ENCODE results near the gene ANAPC16.
"Not testable (repeated sequence)": the region's sequence is repeated elsewhere in the genome, so short reads cannot be mapped to it uniquely, and the experiment has no call there.

Gene ANAPC16

DNA sequence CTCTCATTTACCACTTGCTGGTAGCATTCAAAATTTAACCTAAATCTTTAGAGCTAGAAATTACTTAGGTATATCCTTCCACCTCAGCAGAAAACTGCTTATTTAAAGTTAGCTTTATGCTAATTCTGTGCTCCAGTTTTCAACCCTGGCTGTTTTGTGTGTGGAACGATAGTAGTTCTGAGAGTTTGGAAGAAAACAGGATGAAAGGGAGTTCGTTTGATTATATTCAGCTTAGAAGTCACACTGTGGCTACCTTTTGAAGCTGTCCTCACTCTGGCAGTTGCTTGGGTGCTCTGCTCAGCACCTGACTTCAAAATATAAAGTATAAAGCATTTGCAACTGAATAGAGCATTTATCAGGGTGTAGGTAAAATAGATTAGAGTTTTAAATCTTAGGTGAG, 2.9 kb downstream of the ANAPC16 start:
- DNase-seq (ENCODE audit: insufficient read length) (no peak), FAIRE-seq (no peak)
- TF ChIP-seq TAF1 (IDR thresholded peaks at IDR 0.05; ENCODE audit: borderline replicate concordance, low read depth, low read length) (no peak), POLR2AphosphoS5 (IDR thresholded peaks at IDR 0.05; ENCODE audit: low read depth, low read length) (no peak), POLR2A (IDR thresholded peaks at IDR 0.05; ENCODE audit: low read depth, low read length) (no peak)

DNA sequence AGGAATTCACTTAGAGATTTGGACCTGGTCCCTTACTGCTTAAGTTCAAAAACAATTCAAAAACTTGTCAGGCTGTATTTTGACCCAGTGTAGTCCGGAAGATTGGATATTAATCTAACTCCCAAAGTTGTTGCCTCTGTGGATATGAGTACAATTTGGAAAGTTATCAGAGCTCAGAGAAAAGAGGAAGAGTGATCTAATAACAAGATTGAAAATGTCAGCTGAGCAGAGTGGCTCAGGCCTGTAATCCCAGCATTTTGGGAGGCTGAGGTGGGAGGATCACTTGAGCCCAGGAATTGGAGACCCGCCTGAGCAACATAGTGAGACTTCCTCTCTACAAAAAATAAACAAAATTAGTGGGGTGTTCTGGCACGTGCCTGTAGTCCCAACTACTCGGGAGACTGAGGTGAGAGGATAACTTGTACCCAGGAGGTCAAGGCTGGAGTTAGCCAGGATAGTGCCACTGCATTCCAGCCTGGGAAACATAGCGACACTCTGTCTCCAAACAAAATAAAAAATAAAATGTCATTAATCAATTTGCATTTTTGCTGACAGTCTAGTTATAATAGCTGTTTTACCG, 3.5 kb downstream of the ANAPC16 start:
- TF ChIP-seq POLR2A (IDR thresholded peaks at IDR 0.05; ENCODE audit: low read depth, low read length) (no peak), TAF1 (IDR thresholded peaks at IDR 0.05; ENCODE audit: borderline replicate concordance, low read depth, low read length) (no peak), POLR2AphosphoS5 (IDR thresholded peaks at IDR 0.05; ENCODE audit: low read depth, low read length) (no peak)
- FAIRE-seq: no peak
- DNase-seq (ENCODE audit: insufficient read length): no peak

DNA sequence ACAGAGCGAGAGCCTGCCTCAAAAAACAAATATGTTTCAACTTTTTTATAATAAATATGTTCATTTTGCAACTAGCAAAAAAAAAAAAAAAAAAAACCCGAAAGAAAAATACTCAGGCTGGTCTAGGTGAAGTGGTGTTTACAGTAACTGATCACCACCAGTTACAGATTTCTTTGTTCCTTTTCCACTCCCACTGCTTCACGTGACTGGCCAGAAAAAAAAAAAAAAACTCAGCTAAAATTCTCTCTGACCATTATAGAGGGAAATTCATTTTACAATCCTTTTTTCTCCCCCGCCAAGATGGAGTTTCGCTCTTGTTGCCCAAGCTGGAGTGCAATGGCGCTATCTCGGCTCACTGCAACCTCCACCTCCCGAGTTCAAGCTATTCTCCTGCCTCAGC, 4.8 kb downstream of the ANAPC16 start:
- TF ChIP-seq TAF1 (IDR thresholded peaks at IDR 0.05; ENCODE audit: borderline replicate concordance, low read depth, low read length) (no peak), POLR2A (IDR thresholded peaks at IDR 0.05; ENCODE audit: low read depth, low read length) (no peak), POLR2AphosphoS5 (IDR thresholded peaks at IDR 0.05; ENCODE audit: low read depth, low read length) (no peak)
- no peak for FAIRE-seq
- DNase-seq (ENCODE audit: insufficient read length): no peak

DNA sequence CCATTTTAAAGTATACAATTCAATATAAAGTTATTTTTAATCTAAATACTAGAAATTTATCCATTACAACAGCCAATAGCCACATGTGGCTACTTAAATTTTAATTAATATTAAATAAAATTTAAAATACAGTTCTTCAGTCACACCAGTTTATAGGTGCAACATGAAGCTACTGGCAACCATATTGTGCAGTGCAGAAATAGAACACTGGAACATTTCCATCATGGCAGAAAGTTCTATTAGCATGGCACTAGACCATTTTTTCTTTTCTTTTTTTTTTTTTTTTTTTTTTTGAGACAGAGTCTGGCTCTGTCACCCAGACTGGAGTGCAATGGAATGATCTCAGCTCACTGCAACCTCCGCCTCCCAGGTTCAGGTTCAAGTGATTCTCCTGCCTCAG, 5.5 kb downstream of the ANAPC16 start:
- DNase-seq (ENCODE audit: insufficient read length) (no peak), FAIRE-seq (no peak)
- no peak for TF ChIP-seq POLR2AphosphoS5 (IDR thresholded peaks at IDR 0.05; ENCODE audit: low read depth, low read length)
- TF ChIP-seq TAF1 (IDR thresholded peaks at IDR 0.05; ENCODE audit: borderline replicate concordance, low read depth, low read length): no peak
- TF ChIP-seq POLR2A (IDR thresholded peaks at IDR 0.05; ENCODE audit: low read depth, low read length): no peak

DNA sequence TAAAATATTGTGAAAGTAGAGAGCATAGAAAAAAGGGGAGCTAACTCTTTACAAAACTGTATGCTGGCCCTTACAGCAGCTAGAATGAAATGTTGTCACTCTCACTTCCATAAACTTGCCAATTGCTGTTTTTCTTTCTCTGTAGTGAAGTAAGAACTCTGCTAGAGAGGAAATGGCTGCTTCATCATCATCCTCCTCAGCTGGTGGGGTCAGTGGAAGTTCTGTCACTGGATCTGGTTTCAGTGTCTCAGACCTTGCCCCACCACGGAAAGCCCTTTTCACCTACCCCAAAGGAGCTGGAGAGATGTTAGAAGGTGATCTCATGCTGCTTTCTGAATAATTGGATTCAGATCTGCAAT, 7.9 kb downstream of the ANAPC16 start:
- FAIRE-seq (no peak), DNase-seq (ENCODE audit: insufficient read length) (no peak)
- TF ChIP-seq POLR2AphosphoS5 (IDR thresholded peaks at IDR 0.05; ENCODE audit: low read depth, low read length): no peak
- TF ChIP-seq POLR2A (IDR thresholded peaks at IDR 0.05; ENCODE audit: low read depth, low read length): no peak
- TF ChIP-seq TAF1 (IDR thresholded peaks at IDR 0.05; ENCODE audit: borderline replicate concordance, low read depth, low read length): no peak

- DNase-seq (ENCODE audit: insufficient read length); FAIRE-seq: not testable (repeated sequence)
Observed at GRCh38 chr10:72224191-72224590, 8.4 kb downstream of the ANAPC16 start.

DNA sequence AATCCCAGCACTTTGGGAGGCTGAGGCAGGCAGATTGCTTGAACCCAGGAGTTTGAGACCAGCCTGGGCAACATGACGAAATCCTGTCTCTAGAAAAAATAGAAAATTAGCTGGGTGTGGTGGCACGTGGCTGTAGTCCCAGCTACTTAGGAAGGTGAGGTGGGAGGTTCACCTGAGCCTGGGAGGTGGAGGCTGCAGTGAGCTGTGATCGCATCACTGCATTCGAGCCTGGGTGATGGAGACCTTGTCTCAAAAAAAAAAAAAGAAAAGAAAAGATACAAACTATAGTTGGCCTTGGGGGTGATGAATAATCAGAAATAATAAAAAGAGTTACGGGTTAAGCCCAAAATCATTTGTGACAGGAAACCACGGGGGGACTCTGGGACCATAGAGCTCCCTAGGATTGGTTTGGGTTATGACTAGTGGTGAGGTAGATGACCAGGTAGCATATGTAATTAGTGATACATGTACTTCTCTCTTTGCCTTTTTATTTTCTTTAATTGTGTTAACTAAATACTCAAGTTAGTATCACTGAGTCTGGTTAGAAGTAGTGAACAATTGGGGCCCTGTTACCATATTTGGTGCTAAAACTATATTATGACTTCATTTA, 10.7 kb downstream of the ANAPC16 start:
- no peak for DNase-seq (ENCODE audit: insufficient read length)
- no peak for FAIRE-seq
- TF ChIP-seq POLR2AphosphoS5 (IDR thresholded peaks at IDR 0.05; ENCODE audit: low read depth, low read length): no peak
- TF ChIP-seq TAF1 (IDR thresholded peaks at IDR 0.05; ENCODE audit: borderline replicate concordance, low read depth, low read length): no peak
- TF ChIP-seq POLR2A (IDR thresholded peaks at IDR 0.05; ENCODE audit: low read depth, low read length): no peak

DNA sequence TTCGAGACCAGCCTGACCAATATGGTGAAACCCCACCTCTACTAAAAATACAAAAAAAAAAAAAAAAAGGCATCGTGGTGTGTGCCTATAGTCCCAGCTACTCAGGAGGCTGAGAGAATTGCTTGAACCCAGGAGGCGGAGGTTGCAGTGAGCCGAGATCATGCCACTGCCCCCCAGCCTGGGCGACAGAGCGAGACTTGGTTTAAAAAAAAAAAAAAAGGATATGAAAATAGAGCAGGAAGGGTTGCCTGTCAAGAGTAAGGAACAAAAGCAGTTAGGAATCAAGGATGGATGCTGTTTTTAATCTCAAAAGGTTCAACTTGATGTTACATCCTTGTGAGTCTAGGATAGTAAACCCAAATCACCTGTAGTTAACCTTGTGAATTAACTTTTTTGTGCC, 12.0 kb downstream of the ANAPC16 start:
- no peak for TF ChIP-seq POLR2A (IDR thresholded peaks at IDR 0.05; ENCODE audit: low read depth, low read length)
- TF ChIP-seq POLR2AphosphoS5 (IDR thresholded peaks at IDR 0.05; ENCODE audit: low read depth, low read length): no peak
- TF ChIP-seq TAF1 (IDR thresholded peaks at IDR 0.05; ENCODE audit: borderline replicate concordance, low read depth, low read length): no peak
- DNase-seq (ENCODE audit: insufficient read length) (no peak), FAIRE-seq (no peak)

GRCh38 chr10:72228318-72228751, 12.5 kb downstream of the ANAPC16 start:
- TF ChIP-seq POLR2AphosphoS5 (IDR thresholded peaks at IDR 0.05; ENCODE audit: low read depth, low read length) (no peak), TAF1 (IDR thresholded peaks at IDR 0.05; ENCODE audit: borderline replicate concordance, low read depth, low read length) (no peak), POLR2A (IDR thresholded peaks at IDR 0.05; ENCODE audit: low read depth, low read length) (no peak)
- DNase-seq (ENCODE audit: insufficient read length): no peak
- FAIRE-seq: no peak

DNA sequence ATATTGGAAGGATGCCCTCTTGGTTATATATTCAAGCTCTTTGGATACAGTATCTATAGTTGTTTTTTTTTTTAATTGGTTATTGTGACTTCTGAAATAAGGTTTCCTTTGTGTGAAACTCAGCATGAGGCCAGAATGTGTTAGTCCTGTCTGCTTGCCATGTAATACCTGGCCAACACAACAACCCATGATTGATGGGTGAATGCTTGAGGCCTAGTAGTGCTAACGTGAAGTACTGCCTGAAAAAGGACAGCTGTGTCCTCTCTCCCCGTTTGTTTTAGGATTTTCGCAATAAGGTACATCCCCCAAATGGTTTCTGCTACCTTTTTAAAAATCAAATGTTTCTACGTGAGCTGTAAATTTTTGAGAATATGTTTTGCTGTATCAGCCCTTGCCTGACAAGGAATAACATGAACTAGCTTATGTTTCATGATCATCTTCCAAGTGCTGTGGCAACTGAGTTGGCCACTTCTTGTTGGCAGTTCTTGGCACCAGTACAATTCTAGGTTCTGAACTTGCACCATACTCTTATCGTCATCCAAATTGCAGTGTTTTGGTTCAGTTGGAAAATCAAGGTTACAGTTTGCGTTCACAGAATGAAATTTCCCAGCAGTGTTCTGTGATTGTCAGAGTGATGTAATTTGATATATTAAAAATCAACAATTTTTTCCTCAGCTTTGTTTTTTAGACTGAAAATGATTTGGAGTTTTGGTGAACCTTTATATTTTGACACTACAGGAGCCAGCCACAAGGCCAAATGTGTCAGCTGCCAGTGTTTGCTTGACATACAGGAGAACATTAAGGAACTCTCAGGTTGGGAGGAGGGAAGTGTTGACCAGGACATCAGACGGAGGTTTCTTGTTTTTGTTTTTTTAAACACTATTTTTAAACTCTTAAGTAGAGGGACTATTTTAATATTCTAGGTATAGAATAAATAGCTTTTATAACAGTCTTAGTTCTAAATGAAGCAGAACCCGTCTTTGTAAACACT, 13.7 kb downstream of the ANAPC16 start:
- no peak for FAIRE-seq
- no peak for TF ChIP-seq TAF1 (IDR thresholded peaks at IDR 0.05; ENCODE audit: borderline replicate concordance, low read depth, low read length)
- no peak for TF ChIP-seq POLR2A (IDR thresholded peaks at IDR 0.05; ENCODE audit: low read depth, low read length)
- no peak for TF ChIP-seq POLR2AphosphoS5 (IDR thresholded peaks at IDR 0.05; ENCODE audit: low read depth, low read length)
- no peak for DNase-seq (ENCODE audit: insufficient read length)

DNA sequence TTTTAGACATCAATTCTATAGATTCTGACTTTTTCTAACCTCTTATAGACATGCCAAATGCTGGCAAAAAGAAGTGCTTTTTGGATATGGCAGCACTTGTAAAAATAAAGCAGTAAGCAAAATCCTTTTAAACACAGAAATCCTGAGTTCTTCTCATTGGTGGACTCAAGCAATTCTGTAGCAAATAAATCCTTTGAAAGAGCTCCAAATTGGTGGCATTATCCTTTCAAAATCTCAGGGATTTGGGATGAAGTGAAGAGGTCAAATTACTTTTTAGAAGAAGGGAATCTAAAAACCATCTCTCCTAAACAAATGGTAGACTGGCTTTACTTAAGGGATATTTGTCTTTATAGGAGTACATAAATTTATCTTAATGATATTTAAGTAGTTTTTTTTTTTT, 17.8 kb downstream of the ANAPC16 start:
- TF ChIP-seq TAF1 (IDR thresholded peaks at IDR 0.05; ENCODE audit: borderline replicate concordance, low read depth, low read length) (no peak), POLR2AphosphoS5 (IDR thresholded peaks at IDR 0.05; ENCODE audit: low read depth, low read length) (no peak), POLR2A (IDR thresholded peaks at IDR 0.05; ENCODE audit: low read depth, low read length) (no peak)
- FAIRE-seq: no peak
- DNase-seq (ENCODE audit: insufficient read length): no peak
